ENCODE results near the gene HHLA2.

The HHLA2 gene

GRCh38 chr3:108394563-108394962 lies 98.2 kb downstream of the HHLA2 start:
- in situ Hi-C loops (cut with HindIII; ENCODE audit: low sequenced_read_pairs): no loop called here
- no peak overlapping the region for H3K4me3 ChIP-seq (ENCODE audit: low read depth, low read length)
- TF ChIP-seq CTCF (IDR thresholded peaks at IDR 0.05; ENCODE audit: low read depth, low read length, missing control alignments): no peak
- DNase-seq (ENCODE audit: low read depth): no peak

- in situ Hi-C loops (cut with HindIII; ENCODE audit: low sequenced_read_pairs): no loop called here
- no peak overlapping the region for H3K4me3 ChIP-seq (ENCODE audit: low read depth, low read length)
- no peak for DNase-seq (ENCODE audit: low read depth)
- no peak for TF ChIP-seq CTCF (IDR thresholded peaks at IDR 0.05; ENCODE audit: low read depth, low read length, missing control alignments)
Observed at GRCh38 chr3:108396336-108396735, 100.0 kb downstream of the HHLA2 start.

GRCh38 chr3:108398510-108398909 lies 102.2 kb downstream of the HHLA2 start:
- no peak overlapping the region for H3K4me3 ChIP-seq (ENCODE audit: low read depth, low read length)
- DNase-seq (ENCODE audit: low read depth): no peak
- in situ Hi-C loops (cut with HindIII; ENCODE audit: low sequenced_read_pairs): no loop called here
- TF ChIP-seq CTCF (IDR thresholded peaks at IDR 0.05; ENCODE audit: low read depth, low read length, missing control alignments): no peak

- TF ChIP-seq CTCF (IDR thresholded peaks at IDR 0.05; ENCODE audit: low read depth, low read length, missing control alignments): no peak
- DNase-seq (ENCODE audit: low read depth): no peak
Observed at GRCh38 chr3:108401836-108402235, 105.5 kb downstream of the HHLA2 start.

GRCh38 chr3:108403198-108403597 lies 106.8 kb downstream of the HHLA2 start:
- DNase-seq (ENCODE audit: low read depth): no peak
- in situ Hi-C loops (cut with HindIII; ENCODE audit: low sequenced_read_pairs): no loop called here
- no peak overlapping the region for H3K4me3 ChIP-seq (ENCODE audit: low read depth, low read length)
- TF ChIP-seq CTCF (IDR thresholded peaks at IDR 0.05; ENCODE audit: low read depth, low read length, missing control alignments): no peak

More at GRCh38 chr3:108401836-108402235, 105.5 kb downstream of the HHLA2 start:
- no peak overlapping the region for H3K4me3 ChIP-seq (ENCODE audit: low read depth, low read length)
- in situ Hi-C loops (cut with HindIII; ENCODE audit: low sequenced_read_pairs): no loop called here

- in situ Hi-C loops (cut with HindIII; ENCODE audit: low sequenced_read_pairs): no loop called here
- no peak overlapping the region for H3K4me3 ChIP-seq (ENCODE audit: low read depth, low read length)
- no peak for DNase-seq (ENCODE audit: low read depth)
- TF ChIP-seq CTCF (IDR thresholded peaks at IDR 0.05; ENCODE audit: low read depth, low read length, missing control alignments): no peak
Observed at GRCh38 chr3:108403686-108404345, 107.5 kb downstream of the HHLA2 start.

Measured in astrocyte of the cerebellum (primary cell).